Suprapubic skin (tissue), 4 donors: ENCODE data around the gene UHRF2.

ENCODE experiments used
- CTCF ChIP-seq, 2 donors: fragments of 200-600 bp in 1 of 2; fragments of 450-650 bp in 1 of 2; sonication (generic) in 1 of 2; IDR thresholded peaks; one replicate each; pipeline ENCODE4 v1.5.1; 2016 to 2019; ENCODE audit warnings: antibody characterized with exemption in 2 of 2, mild to moderate bottlenecking in 1 of 2, moderate library complexity in 1 of 2
- EP300 ChIP-seq: sonication (generic); formaldehyde crosslinking; IDR thresholded peaks from one replicate; pipeline ENCODE4 v1.6.1; 2017; ENCODE audit warnings: antibody characterized with exemption
- POLR2AphosphoS5 ChIP-seq, 3 donors: sonication (generic); formaldehyde crosslinking; IDR thresholded peaks; one replicate each; pipeline ENCODE4 v1.6.1; 2017; ENCODE audit warnings: antibody characterized with exemption in 3 of 3

- TF ChIP-seq CTCF (IDR thresholded peaks at IDR 0.05) (no peak), EP300 (no peak), POLR2AphosphoS5 (IDR thresholded peaks at IDR 0.05) (no peak)
Measured at GRCh38 chr9:6399071-6399470, 13.9 kb upstream of the UHRF2 start.
